Stimulated activated naive CD8-positive, alpha-beta T cell treated with anti-CD3 and anti-CD28 coated beads, Interleukin-15, amount 100 ng/mL, for 72 hours (primary cell): ENCODE results near the gene C5orf15.
"Not testable (repeated sequence)": the region's sequence is repeated elsewhere in the genome, so short reads cannot be mapped to it uniquely, and the experiment has no call there.

Experiments used
- ATAC-seq: fragments of 150-1000 bp; cut with Tn5 transposase; 2 replicates; pipeline ENCODE4 v1.10.0; 2021; ENCODE audit warnings: mild to moderate bottlenecking, moderate library complexity
- DNase-seq, 2 donors: peaks; one replicate each; pipeline ENCODE4 v3.0.0; 2021 to 2022
- H3K27ac Mint-ChIP-seq, 2 donors: one replicate each; pipeline ENCODE4 v1.8.0; 2022; ENCODE audit warnings: mild to moderate bottlenecking in 2 of 2, mixed read lengths in 2 of 2, moderate library complexity in 2 of 2
- H3K27me3 Mint-ChIP-seq: one replicate; pipeline ENCODE4 v1.8.0; 2022; ENCODE audit warnings: mixed read lengths
- H3K4me1 Mint-ChIP-seq: one replicate; pipeline ENCODE4 v1.8.0; 2022; ENCODE audit warnings: mild to moderate bottlenecking, mixed read lengths
- H3K4me3 Mint-ChIP-seq, 2 donors: one replicate each; pipeline ENCODE4 v1.8.0; 2022; ENCODE audit warnings: mild to moderate bottlenecking in 2 of 2, mixed read lengths in 2 of 2, moderate library complexity in 1 of 2
- H3K9me3 Mint-ChIP-seq, 2 donors: one replicate each; pipeline ENCODE4 v1.8.0; 2022; ENCODE audit warnings: mixed read lengths in 2 of 2

C5orf15 gene

DNA sequence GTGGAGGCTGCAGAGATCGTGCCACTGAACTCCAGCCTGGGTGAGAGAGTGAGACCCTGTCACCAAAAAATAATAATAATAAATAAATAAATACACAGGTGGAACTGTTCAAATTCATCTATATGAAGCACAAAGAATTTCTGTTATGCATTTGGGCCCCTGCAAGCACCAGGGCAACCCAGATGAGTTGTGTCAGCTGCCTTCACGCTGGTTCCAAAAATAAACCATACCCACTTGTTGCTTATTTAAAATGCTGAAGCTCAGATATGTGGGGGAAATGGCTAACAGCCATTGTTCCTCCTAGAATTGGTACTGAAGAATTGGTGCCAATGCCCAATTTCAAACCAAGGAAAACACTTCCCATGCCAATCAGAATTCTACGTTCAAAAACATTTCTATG lies 10.5 kb upstream of the C5orf15 start:
- no peak for ATAC-seq

GRCh38 chr5:133977858-133978257 lies 9.4 kb upstream of the C5orf15 start:
- no peak for ATAC-seq
- DNase-seq, result no peak

More for the DNA sequence above, 10.5 kb upstream of the C5orf15 start:
- Mint-ChIP-seq H3K4me1 (peaks cover 26% of the 10 kb centered on the region), H3K27ac (no peak overlapping the region), H3K9me3 (no peaks in the 10 kb centered on the region), H3K4me3 (no peak overlapping the region), H3K27me3 (no peaks in the 10 kb centered on the region)
- DNase-seq, result no peak

GRCh38 chr5:133977161-133977787 lies 8.8 kb upstream of the C5orf15 start:
- Mint-ChIP-seq H3K27me3 (no peaks in the 10 kb centered on the region), H3K9me3 (no peaks in the 10 kb centered on the region), H3K4me1 (peaks cover 16% of the 10 kb centered on the region), H3K4me3 (no peak overlapping the region), H3K27ac (peak overlapping the region in 1 of 2 donors; percentile 93)
- ATAC-seq (peak; percentile 54), DNase-seq (no peak)

More at GRCh38 chr5:133977858-133978257, 9.4 kb upstream of the C5orf15 start:
- no peak overlapping the region for H3K4me3 Mint-ChIP-seq
- H3K4me1 Mint-ChIP-seq, result peaks cover 21% of the 10 kb centered on the region
- H3K9me3 Mint-ChIP-seq, result no peaks in the 10 kb centered on the region
- peak overlapping the region; percentile 87 to 93 for H3K27ac Mint-ChIP-seq
- no peaks in the 10 kb centered on the region for H3K27me3 Mint-ChIP-seq

DNA sequence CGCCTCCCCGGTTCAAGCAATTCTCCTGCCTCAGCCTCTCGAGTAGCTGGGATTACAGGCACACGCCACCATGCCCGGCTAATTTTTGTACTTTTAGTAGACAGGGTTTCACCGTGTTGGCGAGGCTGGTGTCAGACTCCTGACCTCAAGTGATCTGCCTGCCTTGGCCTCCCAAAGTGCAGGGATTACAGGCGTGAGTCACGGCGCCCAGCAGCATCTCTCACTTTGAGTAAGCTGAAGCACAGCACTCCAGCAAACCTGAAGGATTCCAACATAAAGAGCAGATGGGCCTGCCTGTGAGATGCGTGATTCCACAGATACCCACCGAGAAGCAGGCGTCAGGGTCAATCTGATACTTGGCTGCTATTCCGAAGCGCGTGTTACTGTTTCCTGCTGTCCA lies 7.1 kb upstream of the C5orf15 start:
- H3K9me3 Mint-ChIP-seq, ATAC-seq, DNase-seq, H3K27me3 Mint-ChIP-seq, H3K27ac Mint-ChIP-seq, H3K4me3 Mint-ChIP-seq: not testable (repeated sequence)
- H3K4me1 Mint-ChIP-seq, result peaks cover 21% of the 10 kb centered on the region

- no peak overlapping the region for H3K4me3 Mint-ChIP-seq
- no peak overlapping the region for H3K27ac Mint-ChIP-seq
- peaks cover 33% of the 10 kb centered on the region for H3K4me1 Mint-ChIP-seq
Measured at GRCh38 chr5:133974142-133974541, 5.7 kb upstream of the C5orf15 start.

GRCh38 chr5:133970325-133970909 lies 2.0 kb upstream of the C5orf15 start:
- no peak for ATAC-seq
- Mint-ChIP-seq H3K27me3 (no peaks in the 10 kb centered on the region), H3K9me3 (no peaks in the 10 kb centered on the region), H3K4me3 (peak overlapping the region in 1 of 2 donors; percentile 96), H3K27ac (peak overlapping the region; percentile 86 to 94), H3K4me1 (peaks cover 46% of the 10 kb centered on the region)
- DNase-seq, result no peak

More at GRCh38 chr5:133974142-133974541, 5.7 kb upstream of the C5orf15 start:
- Mint-ChIP-seq H3K9me3 (no peaks in the 10 kb centered on the region), H3K27me3 (no peaks in the 10 kb centered on the region)
- no peak for DNase-seq
- no peak for ATAC-seq

DNA sequence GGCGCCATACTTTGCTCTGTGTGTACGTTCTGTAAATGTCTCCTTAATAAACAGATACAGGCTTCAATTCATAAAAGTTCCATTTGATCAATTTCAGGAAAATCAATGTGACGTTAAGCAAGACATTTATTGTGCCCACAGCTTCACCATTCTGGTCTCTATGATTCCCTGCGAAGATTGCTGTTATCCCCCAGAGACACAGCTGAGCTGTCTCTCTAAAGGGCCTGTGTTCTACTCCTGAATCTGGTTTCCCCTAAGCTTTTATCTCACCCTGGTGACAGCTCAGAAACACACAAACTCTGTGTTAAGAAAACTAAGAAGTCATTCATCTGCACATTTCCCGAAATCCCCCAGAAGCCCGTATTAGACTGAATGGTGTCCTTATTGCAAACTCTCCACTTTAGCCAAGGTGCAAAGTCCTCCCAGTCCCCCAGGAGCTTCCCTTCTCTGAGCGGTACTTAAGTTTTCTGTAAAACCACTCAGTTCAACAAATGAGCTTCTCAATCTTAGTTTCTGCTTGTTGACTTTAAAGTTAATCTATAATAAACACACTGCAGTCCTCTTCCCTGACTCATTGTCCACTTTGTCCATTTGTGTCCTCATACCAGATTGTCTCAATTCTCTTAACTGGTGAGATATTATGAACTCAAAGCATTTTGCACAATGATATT lies 1.4 kb upstream of the C5orf15 start:
- Mint-ChIP-seq H3K9me3 (no peaks in the 10 kb centered on the region), H3K27ac (peak overlapping the region; percentile 86 to 94), H3K4me3 (peak overlapping the region; percentile 96 to 99), H3K4me1 (peaks cover 52% of the 10 kb centered on the region), H3K27me3 (no peaks in the 10 kb centered on the region)
- ATAC-seq (no peak), DNase-seq (no peak)

DNA sequence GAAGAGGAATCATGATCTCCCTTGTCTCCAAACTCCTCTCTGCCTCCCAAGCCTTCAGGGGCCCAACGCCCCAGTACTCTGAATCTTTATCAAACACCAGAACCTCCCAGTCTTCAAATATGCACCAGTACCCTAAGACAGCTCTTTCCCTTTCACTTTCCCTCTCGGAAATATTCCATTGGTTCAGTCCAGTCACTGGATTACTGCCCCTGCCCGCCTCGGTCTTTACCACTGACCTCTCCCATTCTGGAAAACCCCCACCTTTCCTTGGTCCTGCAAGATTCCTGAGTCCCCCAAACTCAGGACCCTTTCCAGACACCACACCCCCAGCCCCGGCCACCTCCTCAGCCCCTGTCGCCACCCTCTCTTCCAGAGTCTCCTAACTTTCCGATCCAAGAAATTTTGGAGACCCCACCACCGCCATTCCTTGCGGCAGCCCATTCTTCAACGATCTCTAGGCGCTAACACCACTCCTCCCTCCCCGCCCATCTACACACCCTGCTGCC lies 674 bp downstream of the C5orf15 start:
- Mint-ChIP-seq H3K4me1 (peaks cover 68% of the 10 kb centered on the region), H3K27me3 (no peaks in the 10 kb centered on the region), H3K9me3 (peaks cover 0 to 10% of the 10 kb centered on the region in 2 donors), H3K27ac (peak overlapping the region; percentile 97 to 99), H3K4me3 (peak overlapping the region; percentile 96 to 99)
- ATAC-seq (no peak), DNase-seq (no peak)

GRCh38 chr5:133967124-133967523 lies 1.3 kb downstream of the C5orf15 start:
- Mint-ChIP-seq H3K4me3 (peak overlapping the region; percentile 96 to 99), H3K27ac (no peak overlapping the region), H3K4me1 (peaks cover 74% of the 10 kb centered on the region), H3K9me3 (peaks cover 0 to 13% of the 10 kb centered on the region in 2 donors), H3K27me3 (no peaks in the 10 kb centered on the region)
- ATAC-seq, result no peak
- no peak for DNase-seq

GRCh38 chr5:133966090-133966489 lies 2.3 kb downstream of the C5orf15 start:
- Mint-ChIP-seq H3K4me1 (peaks cover 71% of the 10 kb centered on the region), H3K27ac (no peak overlapping the region)

DNA sequence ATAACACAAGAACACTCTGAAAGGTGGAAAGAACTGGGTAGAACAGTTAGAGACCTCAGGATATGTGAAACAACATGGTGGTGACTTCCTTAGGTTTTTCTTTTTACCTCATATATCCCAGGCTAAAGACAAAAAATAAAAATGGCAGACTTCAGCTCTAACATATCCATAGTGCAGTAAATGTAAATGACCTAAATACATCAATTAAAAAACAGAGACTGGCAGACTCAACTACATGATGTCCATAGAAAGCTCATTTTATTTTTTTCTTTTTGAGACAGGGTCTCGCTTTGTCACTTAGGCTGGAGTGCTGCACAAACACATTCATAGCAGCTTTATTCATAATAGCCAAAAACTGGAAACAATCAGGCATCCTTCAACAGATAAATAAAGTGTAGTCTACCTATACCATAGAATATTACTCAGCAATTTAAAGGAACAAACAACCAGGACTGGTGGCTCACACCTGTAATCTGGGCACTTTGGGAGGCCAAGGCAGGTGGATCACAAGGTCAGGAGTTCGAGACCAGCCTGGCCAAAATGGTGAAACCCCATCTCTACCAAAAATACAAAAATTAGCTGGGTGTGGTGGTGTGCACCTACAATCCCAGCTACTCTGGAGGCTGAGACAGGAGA lies 4.8 kb downstream of the C5orf15 start:
- Mint-ChIP-seq H3K4me3 (peak overlapping the region; percentile 6 to 69), H3K27ac (peak overlapping the region; percentile 6 to 21), H3K9me3 (peaks cover 0 to 13% of the 10 kb centered on the region in 2 donors), H3K27me3 (no peaks in the 10 kb centered on the region), H3K4me1 (peaks cover 71% of the 10 kb centered on the region)
- no peak for ATAC-seq
- no peak for DNase-seq

More at GRCh38 chr5:133966090-133966489, 2.3 kb downstream of the C5orf15 start:
- peaks cover 0 to 13% of the 10 kb centered on the region in 2 donors for H3K9me3 Mint-ChIP-seq
- H3K27me3 Mint-ChIP-seq, result no peaks in the 10 kb centered on the region
- H3K4me3 Mint-ChIP-seq, result no peak overlapping the region
- no peak for DNase-seq
- ATAC-seq, result no peak

- Mint-ChIP-seq H3K4me3 (peak overlapping the region; percentile 6 to 69), H3K27ac (peak overlapping the region; percentile 6 to 26), H3K9me3 (peaks cover 0 to 13% of the 10 kb centered on the region in 2 donors), H3K4me1 (peaks cover 67% of the 10 kb centered on the region), H3K27me3 (no peaks in the 10 kb centered on the region)
- DNase-seq, result no peak
- peak; percentile 35 for ATAC-seq
Measured at GRCh38 chr5:133962801-133963476, 5.5 kb downstream of the C5orf15 start.

- ATAC-seq, result no peak
- Mint-ChIP-seq H3K4me1 (peaks cover 67% of the 10 kb centered on the region), H3K27me3 (no peaks in the 10 kb centered on the region), H3K9me3 (peaks cover 0 to 13% of the 10 kb centered on the region in 2 donors), H3K4me3 (peak overlapping the region; percentile 6 to 69), H3K27ac (no peak overlapping the region)
- DNase-seq, result no peak
Measured at GRCh38 chr5:133962131-133962530, 6.3 kb downstream of the C5orf15 start.

GRCh38 chr5:133959643-133960042 lies 8.8 kb downstream of the C5orf15 start:
- peaks cover 0 to 13% of the 10 kb centered on the region in 2 donors for H3K9me3 Mint-ChIP-seq
- ATAC-seq (no peak), DNase-seq (no peak)
- peaks cover 52% of the 10 kb centered on the region for H3K4me1 Mint-ChIP-seq
- no peaks in the 10 kb centered on the region for H3K27me3 Mint-ChIP-seq
- H3K27ac Mint-ChIP-seq, result peak overlapping the region in 1 of 2 donors; percentile 38
- peak overlapping the region in 1 of 2 donors; percentile 10 for H3K4me3 Mint-ChIP-seq

- peaks cover 0 to 1% of the 10 kb centered on the region in 2 donors for H3K9me3 Mint-ChIP-seq
- peak overlapping the region; percentile 24 to 40 for H3K4me3 Mint-ChIP-seq
- peaks cover 41% of the 10 kb centered on the region for H3K4me1 Mint-ChIP-seq
- no peak for DNase-seq
- no peaks in the 10 kb centered on the region for H3K27me3 Mint-ChIP-seq
- peak overlapping the region; percentile 6 to 84 for H3K27ac Mint-ChIP-seq
- peak; percentile 74 for ATAC-seq
Measured at GRCh38 chr5:133957591-133957990, 10.8 kb downstream of the C5orf15 start.
